ENCODE results near the gene NHERF1.

The NHERF1 gene

DNA sequence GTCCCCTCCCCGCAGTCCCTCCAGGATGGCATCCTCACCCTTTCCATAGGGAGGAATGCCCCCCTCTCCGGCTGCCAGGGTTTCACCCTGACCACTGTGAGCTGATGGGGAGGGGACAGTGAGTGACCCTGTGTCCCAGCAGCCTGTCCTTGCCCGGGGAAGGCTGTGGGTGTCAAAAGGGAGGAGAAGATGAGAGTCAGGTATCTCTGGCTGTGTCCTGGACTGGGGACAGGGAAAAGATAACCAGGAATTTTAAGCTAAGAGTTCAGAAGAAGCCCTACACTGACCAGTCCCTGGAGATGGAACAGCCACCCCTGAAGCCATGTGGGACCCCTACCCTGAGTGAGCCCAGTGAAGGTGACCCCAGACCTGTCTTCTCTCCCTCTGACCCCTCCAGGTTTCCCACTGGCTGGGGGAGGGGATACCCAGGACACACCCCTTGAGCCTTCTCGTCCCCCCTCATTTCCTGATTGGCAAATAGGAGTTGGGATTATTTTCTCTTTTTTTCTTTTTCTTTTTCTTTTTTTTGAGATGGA is 16.4 kb downstream of the NHERF1 start:
- no peak overlapping the region for H3K27ac ChIP-seq
- DNase-seq (ENCODE audit: low read depth, low spot score), result no peak

GRCh38 chr17:74766413-74766812 is 18.0 kb downstream of the NHERF1 start:
- no peak for DNase-seq (ENCODE audit: low read depth, low spot score)
- H3K27ac ChIP-seq, result no peak overlapping the region

DNA sequence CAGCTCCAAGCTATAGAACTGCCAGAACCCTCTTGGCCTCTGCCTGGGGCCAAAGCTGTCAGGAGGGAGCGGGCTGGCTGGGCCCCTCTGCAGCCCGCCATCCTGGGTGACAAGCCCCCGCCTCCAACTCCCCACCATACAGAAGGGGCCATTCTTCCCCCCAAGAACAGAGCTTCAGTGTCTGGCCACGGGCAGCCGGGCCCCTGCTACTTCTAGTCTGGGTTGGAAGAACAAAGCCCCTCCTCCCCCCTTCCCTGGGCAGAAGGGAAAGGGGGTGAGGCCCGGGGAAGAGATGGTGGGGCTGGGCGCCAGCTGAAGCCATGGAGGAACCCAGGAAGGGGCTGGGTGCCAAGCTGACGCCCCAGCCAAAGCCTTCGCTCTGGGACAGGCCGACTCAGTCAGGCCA is 18.7 kb downstream of the NHERF1 start:
- no peak for DNase-seq (ENCODE audit: low read depth, low spot score)
- H3K27ac ChIP-seq, result no peak overlapping the region

DNA sequence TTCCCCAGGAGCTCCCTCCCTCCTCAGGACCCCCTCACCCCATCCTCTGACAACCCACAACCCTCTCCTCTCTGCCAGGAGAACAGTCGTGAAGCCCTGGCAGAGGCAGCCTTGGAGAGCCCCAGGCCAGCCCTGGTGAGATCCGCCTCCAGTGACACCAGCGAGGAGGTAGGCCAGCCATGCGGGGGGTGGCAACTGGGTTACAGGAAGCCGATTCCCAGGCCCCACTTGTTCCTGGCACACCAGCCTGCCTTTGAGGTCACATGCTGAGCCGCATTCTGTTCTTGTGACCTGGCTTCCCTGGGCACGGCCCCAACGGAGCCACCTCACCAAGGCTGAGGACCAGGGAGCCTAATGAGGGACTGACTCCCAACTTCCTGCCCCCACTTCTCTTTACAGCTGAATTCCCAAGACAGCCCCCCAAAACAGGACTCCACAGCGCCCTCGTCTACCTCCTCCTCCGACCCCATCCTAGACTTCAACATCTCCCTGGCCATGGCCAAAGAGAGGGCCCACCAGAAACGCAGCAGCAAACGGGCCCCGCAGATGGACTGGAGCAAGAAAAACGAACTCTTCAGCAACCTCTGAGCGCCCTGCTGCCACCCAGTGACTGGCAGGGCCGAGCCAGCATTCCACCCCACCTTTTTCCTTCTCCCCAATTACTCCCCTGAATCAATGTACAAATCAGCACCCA is 19.8 kb downstream of the NHERF1 start:
- no peak for DNase-seq (ENCODE audit: low read depth, low spot score)
- H3K27ac ChIP-seq, result peak overlapping the region; percentile 44

GRCh38 chr17:74768763-74769114 is 20.3 kb downstream of the NHERF1 start:
- peak overlapping the region; percentile 44 for H3K27ac ChIP-seq
- DNase-seq (ENCODE audit: low read depth, low spot score), result no peak

DNA sequence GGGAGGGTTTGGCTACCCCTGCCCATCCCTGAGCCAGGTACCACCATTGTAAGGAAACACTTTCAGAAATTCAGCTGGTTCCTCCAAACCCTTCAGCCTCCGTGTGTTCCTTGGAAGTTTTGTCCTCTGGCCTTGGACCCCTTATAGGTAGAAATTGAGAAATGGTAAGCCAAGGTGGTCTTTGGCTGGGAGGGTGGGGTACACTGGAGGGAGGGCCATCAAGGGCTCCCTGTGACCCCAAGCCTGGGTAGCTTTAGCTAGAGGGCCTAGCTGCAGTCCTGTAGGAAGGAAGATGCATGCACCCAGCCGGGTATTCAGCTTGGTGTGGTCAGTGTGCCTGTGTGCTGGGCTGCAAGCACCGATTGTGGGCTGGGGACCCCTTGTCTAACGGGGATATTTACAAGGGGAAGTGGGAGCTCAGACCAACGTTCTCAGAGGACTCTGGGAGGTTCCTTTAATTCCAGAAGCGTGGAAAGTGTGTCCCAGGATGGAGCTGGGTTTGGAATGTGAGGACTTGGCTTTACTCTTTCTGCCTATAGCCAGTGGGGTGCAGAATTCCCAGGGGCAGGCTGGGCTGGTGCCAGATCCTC is 20.9 kb downstream of the NHERF1 start:
- no peak for DNase-seq (ENCODE audit: low read depth, low spot score)
- H3K27ac ChIP-seq, result no peak overlapping the region

- no peak overlapping the region for H3K27ac ChIP-seq
Observed at GRCh38 chr17:74769856-74770497, 21.5 kb downstream of the NHERF1 start.

DNA sequence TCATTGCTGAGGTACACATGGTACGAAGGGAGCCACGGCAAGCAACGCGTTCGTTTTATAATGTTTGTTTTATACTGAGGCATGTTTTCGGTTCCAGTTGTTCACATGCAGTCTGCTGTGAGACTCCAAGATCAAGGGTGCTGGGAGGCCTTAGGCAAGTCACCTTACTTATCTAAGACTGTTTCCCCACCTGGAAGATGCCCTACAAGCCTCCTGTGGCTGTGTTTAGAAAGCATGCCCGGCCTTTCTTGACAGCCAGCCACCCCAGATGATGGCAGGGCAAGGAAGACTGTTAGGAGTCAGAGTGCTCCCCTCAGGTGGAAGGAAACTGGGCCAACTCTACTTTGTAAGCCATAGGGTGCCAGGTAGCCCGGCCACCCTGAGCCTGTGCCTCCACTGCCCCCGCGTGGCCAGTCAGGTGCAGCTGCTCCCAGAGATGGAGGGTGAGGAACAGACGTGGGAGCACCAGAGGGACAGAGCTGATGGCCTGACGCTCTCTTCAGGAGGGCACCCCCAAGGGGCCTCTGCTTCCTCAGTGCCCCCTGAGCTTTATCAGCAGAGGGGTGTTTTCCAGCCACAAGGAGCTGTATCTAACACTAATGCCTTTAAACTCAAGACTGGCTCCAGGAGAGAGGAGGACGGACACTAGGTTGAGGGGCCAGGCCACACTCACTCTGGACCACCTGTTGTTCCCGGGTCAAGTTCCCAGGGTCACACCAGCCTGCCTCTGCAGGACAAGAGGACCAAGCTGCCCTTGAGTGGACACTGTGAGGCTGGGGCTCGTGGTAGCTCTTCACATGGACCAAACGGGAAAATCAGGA is 22.3 kb downstream of the NHERF1 start:
- no peak for DNase-seq (ENCODE audit: low read depth, low spot score)

More at GRCh38 chr17:74769856-74770497, 21.5 kb downstream of the NHERF1 start:
- no peak for DNase-seq (ENCODE audit: low read depth, low spot score)

DNA sequence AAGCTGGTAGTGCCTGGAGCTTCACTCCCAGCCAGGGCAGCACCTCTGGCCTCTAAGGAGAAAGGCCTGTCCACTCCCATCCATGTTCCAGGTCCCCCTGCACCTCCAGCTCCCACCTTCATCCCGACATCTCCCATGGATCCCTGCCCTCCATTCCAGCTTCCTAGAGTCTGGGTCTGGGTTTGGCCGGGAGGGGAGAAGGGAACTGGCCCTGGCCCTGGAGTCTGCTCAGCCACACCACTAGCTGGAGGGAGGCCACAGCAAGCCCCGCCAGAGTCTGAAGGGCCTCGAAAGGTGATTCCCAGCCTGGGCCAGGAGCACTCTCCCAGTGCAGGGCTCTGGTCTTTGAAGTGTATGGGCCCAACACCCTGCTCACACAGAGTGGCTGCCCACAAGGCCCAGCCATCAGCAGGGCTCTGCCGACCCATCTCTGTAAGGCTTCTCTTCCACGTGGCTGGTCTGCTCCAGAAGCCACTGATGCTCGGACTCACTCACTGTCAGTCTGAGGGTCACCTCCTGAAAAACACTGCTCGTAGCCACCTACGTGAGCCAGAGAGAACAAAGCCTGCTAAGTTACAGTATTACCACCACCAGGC is 23.0 kb downstream of the NHERF1 start:
- no peak overlapping the region for H3K27ac ChIP-seq
- DNase-seq (ENCODE audit: low read depth, low spot score), result no peak

More for the DNA sequence above, 22.3 kb downstream of the NHERF1 start:
- H3K27ac ChIP-seq, result no peak overlapping the region

DNA sequence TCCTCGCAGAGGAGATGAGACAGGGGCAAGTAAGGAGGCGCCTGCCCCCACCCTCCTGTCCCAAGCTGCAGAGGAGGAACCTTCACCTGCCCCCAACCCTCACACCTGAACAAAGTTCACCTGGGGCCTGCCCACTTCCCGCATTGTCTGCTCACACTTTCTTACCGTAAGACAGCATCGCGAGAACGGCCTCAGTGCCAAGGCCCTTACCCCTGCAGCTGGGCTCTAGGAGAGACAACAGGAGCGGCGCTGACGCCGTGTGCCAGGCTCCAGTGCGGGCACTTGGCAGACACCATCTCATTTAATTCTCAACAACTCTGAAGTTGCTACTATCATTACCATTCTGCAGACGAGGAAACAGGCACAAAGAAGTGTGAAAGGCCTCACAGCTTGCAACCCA is 23.6 kb downstream of the NHERF1 start:
- no peak overlapping the region for H3K27ac ChIP-seq
- no peak for DNase-seq (ENCODE audit: low read depth, low spot score)

DNA sequence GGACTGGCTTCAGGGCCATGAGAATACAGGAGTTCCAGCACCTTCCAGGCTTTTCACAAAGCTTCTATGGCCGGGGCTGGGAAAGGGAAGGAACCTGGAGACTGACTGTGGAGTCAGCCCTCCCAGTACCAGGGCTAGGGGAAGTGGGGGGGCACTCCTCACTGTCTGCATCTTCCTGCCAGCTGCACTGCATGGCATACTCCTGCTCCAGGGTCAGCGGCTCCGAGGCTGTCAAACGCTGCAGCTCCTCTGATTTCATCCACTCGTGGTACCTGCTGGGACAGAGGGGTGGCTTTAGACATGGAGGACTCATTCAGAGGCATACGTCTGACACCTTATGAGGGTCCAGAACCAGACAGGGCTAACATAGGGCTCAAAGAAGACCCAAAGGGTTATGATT is 25.0 kb downstream of the NHERF1 start:
- no peak overlapping the region for H3K27ac ChIP-seq
- DNase-seq (ENCODE audit: low read depth, low spot score), result no peak

- DNase-seq (ENCODE audit: low read depth, low spot score), result no peak
- H3K27ac ChIP-seq, result no peak overlapping the region
Observed at GRCh38 chr17:74773871-74774286, 25.5 kb downstream of the NHERF1 start.

DNA sequence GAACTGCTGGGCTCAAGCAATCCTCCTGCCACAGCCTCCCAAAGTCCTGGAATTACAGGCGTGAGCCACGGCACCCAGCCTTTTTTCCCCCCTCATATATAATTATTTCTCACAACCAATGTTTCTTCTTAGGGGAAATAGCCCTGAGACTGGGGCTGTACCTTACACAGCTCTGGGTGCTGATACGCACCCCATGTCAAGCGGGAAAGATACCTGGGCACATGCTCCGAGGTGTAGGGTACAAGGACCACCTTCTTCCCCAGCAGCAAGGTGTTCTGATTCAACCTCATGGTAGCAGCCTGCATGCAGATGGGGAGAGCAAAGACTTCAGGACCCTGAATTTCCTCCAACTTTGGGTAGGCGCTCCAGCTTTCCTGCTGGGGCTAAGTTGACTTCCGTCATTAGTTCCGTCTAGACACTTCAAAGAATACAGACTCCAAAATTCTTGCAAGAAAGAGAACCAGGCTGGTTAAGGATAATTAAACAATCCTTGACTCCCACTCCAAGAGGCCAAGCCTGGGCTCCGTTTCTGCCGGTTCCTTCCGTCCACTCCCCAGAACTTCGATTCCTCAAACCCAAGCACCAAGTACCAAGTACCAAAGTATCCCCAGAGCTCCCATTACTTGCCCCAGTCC is 27.1 kb downstream of the NHERF1 start:
- no peak for DNase-seq (ENCODE audit: low read depth, low spot score)
- H3K27ac ChIP-seq, result peak overlapping the region; percentile 59

DNA sequence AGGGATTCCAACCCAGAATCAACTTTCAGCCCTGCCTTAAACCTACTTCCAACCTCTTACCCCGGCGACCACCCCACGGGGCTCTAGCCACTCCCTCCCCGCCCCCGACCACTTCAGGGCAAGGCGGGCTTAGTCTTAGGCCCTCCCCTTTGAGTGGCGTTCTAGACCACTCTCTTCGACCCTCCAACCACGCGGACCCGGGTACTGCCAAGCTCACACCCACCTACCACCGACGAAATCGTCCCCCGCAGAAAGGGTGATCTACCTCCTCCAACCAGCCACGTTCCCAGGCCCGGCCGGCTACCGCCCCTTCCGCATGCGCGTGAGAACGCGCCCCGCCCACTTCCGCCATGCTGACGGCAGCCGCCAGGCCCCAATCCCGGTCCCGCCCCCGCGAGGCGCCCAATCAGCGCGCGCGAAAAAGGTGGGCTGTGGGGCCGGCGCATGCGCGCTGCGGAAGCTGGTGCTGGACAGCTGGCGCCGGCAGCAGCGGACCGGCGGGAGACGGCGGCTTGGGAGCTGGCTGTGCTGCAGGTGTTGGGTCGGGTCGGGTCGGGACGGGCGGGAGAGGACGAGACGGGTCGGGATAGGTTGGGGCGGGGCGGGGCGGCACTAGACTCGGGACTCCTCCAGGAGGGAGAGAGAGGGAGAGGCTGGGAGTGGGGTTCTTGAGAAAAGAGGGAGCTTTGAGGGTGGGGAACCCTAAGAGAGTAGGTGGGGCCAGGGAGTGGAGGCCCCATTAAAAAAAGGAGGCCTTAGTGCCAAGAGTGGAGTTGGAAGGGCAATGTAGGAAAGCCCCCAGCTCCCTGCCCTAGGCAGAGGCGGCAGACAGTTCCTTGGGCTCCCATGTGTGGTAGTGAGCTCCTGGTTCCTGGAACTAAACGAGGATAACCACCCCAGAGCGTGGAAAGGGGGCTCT is 27.9 kb downstream of the NHERF1 start, which contains the start of gene NAT9:
NAT9 (minus strand) TSS at position 302 of the 919 bp plus-strand sequence. CDS start 647 bp downstream, outside the sequence.
- DNase-seq (ENCODE audit: low read depth, low spot score), result peak; percentile 62

GRCh38 chr17:74776990-74777389 is 28.6 kb downstream of the NHERF1 start:
- no peak overlapping the region for H3K27ac ChIP-seq
- DNase-seq (ENCODE audit: low read depth, low spot score), result no peak

More for the DNA sequence above, 27.9 kb downstream of the NHERF1 start, which contains the start of gene NAT9:
- H3K27ac ChIP-seq, result peak within 1 kb of the TSS; percentile 59

DNA sequence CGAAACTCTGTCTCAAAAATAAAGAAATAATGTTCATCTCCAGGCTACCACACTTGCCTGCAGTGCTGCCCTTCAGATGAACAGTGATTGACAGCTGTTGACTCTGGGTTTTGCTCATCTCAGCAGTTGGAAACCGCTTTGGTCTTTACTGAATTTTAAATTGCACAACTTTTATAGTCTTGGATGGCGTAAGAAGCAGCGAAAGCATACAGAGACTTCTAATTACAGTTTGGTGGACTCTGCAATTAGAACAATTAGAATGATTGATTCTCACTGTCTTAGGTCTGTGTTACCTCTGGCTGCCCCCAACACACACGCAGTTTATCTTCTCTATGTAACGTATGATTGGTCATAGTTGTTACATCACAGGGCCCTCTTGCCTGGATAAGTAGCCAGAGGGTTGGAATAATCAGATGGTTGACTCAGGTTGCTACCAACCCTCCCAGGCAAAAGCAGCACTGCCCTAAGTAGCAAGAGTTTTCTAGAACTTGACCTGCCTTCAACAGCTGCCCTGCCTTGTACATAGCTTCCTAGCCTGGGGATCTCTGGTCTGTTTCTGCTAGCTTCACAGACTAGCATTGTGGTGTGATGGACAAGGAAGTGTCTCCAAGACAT is 29.6 kb downstream of the NHERF1 start:
- DNase-seq (ENCODE audit: low read depth, low spot score), result no peak
- H3K27ac ChIP-seq, result no peak overlapping the region

GRCh38 chr17:74778960-74779359 is 30.5 kb downstream of the NHERF1 start:
- H3K27ac ChIP-seq, result no peak overlapping the region
- DNase-seq (ENCODE audit: low read depth, low spot score), result no peak

DNA sequence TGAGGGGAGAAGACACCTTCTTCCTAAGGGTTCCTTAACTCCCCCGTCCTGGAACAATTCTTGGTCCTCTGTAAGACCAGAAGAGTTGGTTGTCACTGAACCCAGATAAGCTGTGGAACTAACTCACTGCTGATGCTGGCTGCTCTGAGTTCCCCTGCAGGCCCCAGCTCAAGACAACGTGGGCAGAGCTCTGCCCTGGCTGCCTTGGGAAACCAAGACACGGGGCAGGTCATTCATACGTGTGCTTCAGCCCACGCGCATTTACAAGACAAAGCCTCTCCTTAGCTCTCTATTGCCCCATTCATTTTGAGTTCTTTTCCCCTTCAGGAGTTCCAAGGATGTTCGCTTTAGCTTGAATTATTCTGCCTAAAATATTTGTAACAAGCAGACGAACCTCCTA is 31.1 kb downstream of the NHERF1 start:
- H3K27ac ChIP-seq, result no peak overlapping the region
- no peak for DNase-seq (ENCODE audit: low read depth, low spot score)
